IPS-NIHi7 (cell line): ENCODE measurements around the gene AGPAT2.

Experiments used
- DNase-seq: peaks from one replicate; pipeline ENCODE4 v3.0.0; 2012; ENCODE audit warnings: mixed read lengths; ENCODE audit errors: extremely low spot score

Gene AGPAT2

DNA sequence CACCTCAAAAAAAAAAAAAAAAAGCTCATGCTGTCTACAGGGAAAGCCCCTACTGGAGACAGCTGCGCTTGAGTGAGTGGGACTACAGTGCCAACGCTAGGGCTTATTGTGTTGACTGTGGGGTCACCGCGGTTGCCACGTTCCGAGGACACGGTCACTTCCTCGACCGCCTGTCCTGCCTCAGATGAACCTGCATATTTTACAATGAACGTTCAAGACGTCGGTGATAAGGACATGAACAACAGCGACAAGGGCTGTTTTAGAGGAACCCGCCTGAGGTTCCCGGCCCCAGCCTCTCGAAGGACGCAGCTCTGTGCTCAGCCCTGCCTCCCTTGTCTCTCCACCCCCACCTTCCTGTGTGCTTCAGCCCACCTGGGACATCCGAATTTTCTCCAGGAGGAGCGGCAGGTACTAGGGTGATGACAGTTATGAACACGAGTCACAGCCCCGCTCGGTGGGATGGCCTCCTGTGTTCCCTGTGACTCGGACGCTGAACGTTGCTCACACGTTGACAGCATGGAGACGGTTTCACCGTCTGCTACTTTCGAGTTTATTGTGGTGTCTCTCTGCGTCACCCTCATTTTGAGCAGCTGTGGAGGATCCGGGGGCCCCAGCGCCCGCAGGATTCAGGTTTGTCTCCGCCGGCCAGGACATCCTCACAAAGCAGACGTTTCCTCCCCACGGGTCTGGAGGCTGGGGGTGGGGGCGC, 13.9 kb upstream of the AGPAT2 start:
- no peak for DNase-seq

- DNase-seq = no peak
These were observed 13.0 kb upstream of the AGPAT2 start for GRCh38 chr9:136700304-136700703.

- DNase-seq = no peak
These were observed 11.5 kb upstream of the AGPAT2 start for GRCh38 chr9:136698635-136699246.

DNA sequence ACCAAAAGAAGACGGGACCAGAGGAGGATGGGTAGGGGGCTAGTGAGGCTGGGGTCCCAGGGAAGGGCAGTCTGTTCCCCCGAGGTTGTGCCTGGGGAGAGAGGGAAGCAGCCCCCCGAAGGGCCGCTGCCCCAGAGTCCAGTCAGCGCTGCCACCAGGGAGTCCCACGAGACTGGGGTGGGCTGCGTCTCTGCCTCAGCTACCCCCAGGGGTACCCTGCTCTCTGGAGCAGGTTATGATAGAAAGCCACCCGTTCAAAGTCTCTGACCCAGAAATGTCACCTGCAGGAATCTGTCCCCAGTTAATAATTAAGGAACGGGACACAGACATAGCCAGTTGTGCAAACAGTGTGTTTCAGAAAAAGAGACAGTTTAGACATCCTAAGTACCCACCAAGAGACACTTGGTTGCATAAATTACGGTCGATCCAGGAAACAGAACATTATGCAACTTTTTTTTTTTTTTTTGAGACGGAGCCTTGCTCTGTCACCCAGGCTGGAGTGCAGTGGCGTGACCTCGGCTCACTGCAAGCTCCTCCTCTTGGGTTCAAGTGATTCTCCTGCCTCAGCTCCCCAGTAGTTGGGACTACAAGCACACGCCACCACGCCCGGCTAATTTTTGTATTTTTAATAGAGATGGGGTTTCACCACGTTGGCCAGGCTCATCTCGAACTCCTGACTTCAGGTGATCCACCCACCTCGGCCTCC, 10.7 kb upstream of the AGPAT2 start:
- no peak for DNase-seq

DNA sequence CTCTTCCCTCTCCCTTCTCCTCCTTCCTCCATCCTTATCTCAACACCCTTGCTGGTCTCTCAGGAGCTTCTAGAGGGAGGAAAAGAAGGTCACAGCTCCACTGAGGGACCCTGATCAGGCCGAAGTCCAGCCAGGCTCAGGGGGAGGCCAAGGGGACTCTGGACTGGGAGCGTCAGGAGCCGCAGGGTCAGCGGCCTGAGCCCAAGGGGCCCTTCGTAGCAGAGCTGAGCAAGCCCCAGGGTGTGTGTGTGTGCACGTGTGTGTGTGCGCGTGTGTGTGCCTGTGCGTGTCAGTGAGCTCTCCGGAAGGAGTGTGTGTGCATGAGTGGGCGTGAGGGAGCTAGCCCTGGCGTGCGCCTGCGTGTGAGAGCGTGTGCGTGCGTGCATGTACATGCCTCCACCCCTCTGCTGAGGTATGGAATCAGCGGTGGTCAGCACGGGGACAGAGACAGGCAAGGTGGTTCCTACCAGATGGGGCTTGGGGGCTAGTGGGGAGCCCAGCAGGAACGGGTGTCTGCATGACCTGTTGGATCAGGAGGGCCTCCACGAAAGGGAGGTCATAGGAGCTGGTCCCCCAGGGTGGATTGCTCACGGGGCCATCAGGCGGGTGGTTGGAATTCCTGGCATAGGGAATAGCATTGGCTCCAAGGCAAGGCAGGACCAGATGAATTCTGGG, 10.0 kb upstream of the AGPAT2 start:
- no peak for DNase-seq

DNA sequence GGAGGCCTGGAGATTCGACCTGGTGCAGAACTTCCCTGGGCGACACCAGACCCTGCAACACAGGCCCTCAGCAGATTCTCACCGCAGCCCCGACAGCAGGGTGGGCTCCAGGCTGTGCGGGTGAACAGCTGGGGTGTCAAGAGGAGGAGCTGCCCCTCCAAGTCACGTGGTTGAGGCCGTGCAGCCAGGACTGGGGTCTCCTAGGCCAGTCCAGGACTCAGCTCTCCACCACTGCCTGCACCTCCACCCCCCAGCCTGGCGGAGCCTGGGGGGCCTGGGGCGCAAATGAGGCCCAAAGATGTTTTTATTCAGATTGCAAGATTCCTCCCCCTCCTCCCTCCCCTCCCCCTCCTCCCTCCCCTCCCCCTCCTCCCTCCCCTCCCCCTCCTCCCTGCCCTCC, 9.2 kb upstream of the AGPAT2 start:
- no peak for DNase-seq

GRCh38 chr9:136695955-136696354, 8.7 kb upstream of the AGPAT2 start:
- no peak for DNase-seq

DNA sequence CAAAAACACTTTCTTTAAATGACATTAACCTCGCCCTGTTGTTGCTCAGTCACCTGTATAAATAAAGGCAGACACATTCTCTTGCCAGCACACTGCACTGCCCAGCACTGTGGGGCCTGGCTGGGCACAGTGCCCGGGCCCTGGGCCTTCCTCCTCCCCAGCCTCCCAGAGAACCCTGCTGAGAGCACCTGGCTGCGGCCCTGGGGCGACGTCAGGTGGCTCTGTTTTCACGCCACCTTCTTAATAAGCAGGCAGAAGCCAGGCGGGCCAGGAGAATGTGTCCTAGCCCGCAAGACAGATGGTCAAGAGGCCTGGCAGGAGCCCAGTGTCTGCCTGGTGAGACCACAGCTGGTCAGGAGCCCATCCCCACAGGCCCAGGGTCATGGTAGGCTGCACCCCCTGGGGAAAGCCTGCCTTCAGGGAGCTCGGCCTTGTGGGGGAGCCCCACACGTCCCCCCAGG, 8.2 kb upstream of the AGPAT2 start:
- no peak for DNase-seq

- no peak for DNase-seq
These were observed 7.6 kb upstream of the AGPAT2 start for GRCh38 chr9:136694872-136695247.

DNA sequence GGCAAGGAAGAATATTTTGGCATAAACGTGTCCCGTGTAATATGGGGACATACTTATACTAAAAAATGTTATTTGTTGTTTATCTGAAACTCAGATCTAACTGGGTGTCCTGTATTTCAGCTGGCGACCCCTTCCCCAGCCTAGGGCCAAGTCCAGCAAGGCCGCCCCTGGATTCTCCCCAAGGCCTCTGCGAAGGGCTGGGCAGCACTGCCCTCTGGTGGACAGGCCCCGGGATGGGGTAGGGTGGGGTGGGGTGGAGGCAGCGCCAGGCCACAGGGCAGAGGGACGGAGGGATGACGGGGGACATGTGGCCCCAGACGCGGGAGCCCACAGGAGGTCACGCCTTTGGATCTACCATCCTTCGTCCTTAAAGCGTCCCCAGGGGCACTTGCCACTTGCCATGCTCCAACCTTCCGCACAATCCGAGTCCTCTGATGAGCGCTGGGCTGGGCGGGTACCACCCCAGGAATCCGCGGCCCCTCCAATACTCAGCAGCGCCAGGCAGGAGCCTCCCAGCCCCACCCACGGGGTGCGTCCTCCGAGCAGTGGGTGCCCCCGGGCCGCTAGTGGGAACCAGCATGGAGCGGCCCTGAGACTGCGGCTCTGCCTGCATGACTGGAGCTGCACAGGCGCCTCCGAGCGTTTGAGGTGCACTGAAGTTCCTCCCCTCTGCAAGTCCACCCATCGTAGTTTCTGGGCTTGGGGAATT, 7.1 kb upstream of the AGPAT2 start:
- DNase-seq = peak; percentile 95

GRCh38 chr9:136693490-136694162, 6.4 kb upstream of the AGPAT2 start:
- DNase-seq = peak; percentile 49

DNA sequence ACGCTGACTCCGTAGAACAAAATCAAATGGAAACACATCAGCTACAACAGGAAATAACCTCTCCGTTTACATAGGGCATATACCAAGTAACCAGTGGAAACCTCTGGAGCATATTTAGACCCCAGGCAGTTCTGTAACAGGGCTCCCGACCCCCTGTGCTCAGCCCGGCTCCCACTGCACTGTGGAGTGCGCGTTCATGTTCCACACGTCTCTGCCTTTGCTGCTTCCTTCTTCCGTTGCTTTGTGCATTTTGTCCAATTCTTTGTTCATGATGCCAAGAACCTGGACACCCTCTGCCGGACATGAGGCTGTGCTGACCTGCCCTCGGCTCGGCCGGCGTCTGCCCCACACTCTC, 5.9 kb upstream of the AGPAT2 start:
- no peak for DNase-seq

GRCh38 chr9:136692185-136693134, 5.2 kb upstream of the AGPAT2 start:
- no peak for DNase-seq

DNA sequence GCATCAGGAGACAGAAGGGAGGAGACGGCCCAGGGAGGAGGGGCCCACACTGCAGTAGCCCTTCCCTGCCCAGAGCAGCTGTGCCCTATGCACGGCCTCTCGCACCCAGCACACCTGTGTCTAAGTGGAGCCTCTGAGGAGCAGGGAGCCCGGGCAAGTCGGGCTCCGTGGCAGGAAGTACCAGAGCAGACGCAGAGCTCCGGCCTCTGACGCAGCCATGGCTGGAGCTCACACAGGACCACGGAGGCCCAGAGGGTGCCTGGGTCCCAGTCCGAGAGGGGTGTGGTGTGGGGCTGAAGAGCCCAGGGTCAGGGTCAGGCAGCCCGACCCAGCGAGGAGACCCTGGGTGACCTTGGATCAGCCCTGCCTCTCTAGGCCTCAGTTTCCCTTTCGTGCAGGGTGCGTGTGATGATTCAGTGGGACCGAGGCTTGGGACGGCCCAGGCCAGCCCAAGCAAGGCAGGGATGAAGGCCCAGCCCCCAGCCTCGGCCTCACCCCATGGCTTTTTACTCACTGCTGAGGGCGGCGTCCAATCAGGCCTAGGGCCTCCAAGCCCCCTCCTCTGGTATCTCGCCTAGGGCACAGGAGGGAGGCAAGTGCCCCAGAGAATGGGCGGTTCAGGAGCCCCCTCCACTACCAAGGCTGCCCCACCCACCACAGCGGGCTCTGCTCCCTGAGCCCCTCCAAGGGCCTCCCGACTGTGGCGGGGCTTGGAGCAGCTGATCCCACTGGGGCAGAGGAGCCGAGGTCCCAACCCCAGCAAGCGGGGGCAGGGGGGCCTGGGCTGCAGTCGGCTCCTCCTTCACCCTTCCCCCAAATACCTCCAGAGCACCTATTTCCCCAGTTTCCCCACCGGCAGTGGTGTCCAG, 4.3 kb upstream of the AGPAT2 start:
- no peak for DNase-seq

DNA sequence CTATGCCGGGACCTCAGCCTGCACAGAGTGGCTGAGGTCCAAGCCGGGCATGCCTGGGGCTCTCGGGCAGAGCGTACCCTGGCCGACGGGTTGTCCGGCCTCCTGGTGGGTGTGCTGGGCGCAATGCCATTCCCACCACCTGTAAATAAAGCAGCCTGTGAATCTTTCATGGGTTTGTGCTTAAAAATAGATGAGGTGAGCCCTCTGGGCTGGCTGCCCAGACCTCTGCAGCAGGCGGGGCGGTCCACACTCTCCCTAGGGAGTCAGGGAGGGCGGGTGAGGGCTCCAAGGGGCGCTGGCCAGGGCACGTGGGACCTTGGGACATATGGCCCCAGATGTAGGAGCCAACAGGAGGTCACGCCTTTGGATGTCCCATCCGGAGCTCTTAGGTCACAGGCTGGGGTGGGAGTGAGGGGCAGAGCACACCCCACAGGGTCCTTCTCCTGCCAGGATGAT, 3.6 kb upstream of the AGPAT2 start:
- DNase-seq = no peak

GRCh38 chr9:136690104-136690805, 3.0 kb upstream of the AGPAT2 start:
- DNase-seq = no peak

DNA sequence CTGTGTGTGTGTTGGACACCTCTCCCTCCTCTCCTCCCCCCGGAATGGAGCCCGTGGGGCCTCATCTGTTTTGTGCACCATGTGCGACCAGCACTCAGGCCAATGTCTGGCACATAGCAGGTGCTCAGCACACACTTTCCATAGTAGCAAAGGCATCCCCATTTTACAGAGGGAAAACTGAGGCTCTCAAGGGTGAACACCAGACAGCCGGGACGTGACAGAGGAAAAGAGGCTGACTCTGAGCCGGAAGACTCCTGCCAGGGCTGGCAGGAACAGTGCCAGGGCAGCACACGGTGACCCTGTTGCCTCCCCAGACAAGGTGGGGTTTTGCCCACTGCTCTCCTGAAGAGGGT, 1.8 kb upstream of the AGPAT2 start:
- no peak for DNase-seq

GRCh38 chr9:136688274-136689107, 1.2 kb upstream of the AGPAT2 start:
- no peak for DNase-seq
